HG02973 (cell line): ENCODE measurements around the gene SPP1.
A peak's percentile ranks its signal among the peaks of the same experiment; 100 is the strongest.
"Not testable (repeated sequence)": the region's sequence is repeated elsewhere in the genome, so short reads cannot be mapped to it uniquely, and the experiment has no call there.

Experiments used
- ATAC-seq: cut with Tn5 transposase; IDR thresholded peaks from one replicate; pipeline ENCODE4 v1.9.1; 2021; ENCODE audit warnings: moderate library complexity; ENCODE audit not compliant: unreplicated experiment

The SPP1 gene

GRCh38 chr4:87985097-87985886, 9.8 kb downstream of the SPP1 start:
- ATAC-seq = peak; percentile 63

DNA sequence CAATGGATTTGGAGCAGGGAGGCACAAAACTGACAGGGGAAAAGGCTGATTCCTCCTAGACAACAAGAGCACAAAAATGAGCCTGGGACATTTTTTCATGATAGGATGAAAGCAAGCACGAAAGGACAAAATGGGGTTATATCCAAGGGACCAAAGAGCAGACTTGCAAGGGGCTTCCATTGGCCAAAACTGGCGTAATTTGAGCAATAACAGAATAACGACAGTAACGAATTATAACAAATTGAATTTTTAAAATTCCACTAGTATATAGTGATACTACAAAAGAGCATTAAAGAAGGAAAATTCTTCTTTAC, 10.3 kb downstream of the SPP1 start:
- no peak for ATAC-seq

- ATAC-seq = no peak
Measured at GRCh38 chr4:87986508-87986907, 11.0 kb downstream of the SPP1 start.

DNA sequence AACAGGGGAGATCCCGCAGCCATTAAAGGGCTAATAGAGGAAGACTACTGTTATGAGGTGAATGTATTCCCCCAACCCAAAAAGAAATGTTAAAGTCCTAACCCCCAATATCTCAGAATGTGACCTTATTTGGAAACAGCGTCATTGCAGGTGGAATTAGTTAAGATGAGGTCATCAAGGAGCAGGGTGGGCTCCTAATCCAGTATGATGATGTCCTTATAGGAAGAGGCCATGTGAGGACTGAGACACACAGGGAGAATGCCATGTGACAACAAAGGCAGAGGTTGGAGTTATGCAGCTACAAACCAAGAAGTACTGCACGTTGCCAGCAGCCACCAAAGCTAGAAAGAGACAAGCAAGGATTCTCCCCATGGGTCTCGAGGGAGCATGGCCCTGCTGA, 14.3 kb downstream of the SPP1 start:
- ATAC-seq = no peak

- ATAC-seq = no peak
Measured at GRCh38 chr4:87995435-87995834, 19.9 kb downstream of the SPP1 start.

DNA sequence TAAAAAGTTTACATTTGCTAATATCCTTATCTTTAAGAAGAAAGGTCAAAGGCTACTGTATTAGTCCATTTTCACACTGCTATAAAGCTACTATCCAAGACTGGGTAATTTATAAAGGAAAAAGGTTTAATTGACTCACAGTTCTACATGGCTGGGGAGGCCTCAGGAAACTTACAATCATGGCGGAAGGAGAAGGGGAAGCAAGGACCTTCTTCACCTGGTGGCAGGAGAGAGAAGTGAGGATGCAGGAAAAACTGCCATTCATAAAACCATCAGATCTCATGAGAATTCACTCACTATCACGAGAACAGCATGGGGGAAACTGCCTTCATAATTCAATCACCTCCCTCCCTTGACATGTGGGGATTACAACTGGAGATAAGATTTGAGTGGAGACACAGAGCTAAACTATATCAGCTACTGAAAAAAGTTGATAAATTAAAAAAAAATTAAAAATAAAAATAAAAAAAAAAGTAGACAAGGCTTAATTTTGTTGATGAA, 23.7 kb downstream of the SPP1 start:
- not testable (repeated sequence) for ATAC-seq

DNA sequence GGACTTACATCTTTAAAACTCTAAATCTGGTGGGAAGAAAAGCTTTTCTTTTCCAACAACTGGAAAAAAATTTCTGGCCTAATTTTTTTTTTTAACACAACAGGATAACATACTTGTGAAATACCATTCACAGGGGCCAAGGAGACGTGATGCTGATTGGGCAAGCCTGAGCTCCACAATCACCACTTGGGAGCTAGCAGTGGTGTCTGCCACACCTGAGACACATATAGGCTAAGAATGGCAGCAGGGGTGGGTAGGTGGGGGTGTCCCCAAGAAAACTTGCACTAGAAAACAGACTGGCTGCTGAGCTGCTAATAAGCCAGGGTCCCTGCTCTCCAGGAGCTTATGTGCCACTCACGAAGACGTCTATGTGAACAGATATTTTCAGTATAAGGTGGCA, 26.4 kb downstream of the SPP1 start:
- ATAC-seq = no peak

- no peak for ATAC-seq
Measured at GRCh38 chr4:88002786-88003185, 27.3 kb downstream of the SPP1 start.

- no peak for ATAC-seq
Measured at GRCh38 chr4:88003261-88003660, 27.7 kb downstream of the SPP1 start.

- no peak for ATAC-seq
Measured at GRCh38 chr4:88005076-88005475, 29.6 kb downstream of the SPP1 start.

- no peak for ATAC-seq
Measured at GRCh38 chr4:88005946-88006345, 30.4 kb downstream of the SPP1 start.

- ATAC-seq = no peak
Measured at GRCh38 chr4:88006956-88007303, 31.4 kb downstream of the SPP1 start.

- peak; percentile 84 for ATAC-seq
Measured at GRCh38 chr4:88007304-88008121, 32.0 kb downstream of the SPP1 start, which contains the start of gene PKD2. Gene PKD2 (plus strand): TSS chr4:88007635. CDS start chr4:88007734, 99 bp downstream.

DNA sequence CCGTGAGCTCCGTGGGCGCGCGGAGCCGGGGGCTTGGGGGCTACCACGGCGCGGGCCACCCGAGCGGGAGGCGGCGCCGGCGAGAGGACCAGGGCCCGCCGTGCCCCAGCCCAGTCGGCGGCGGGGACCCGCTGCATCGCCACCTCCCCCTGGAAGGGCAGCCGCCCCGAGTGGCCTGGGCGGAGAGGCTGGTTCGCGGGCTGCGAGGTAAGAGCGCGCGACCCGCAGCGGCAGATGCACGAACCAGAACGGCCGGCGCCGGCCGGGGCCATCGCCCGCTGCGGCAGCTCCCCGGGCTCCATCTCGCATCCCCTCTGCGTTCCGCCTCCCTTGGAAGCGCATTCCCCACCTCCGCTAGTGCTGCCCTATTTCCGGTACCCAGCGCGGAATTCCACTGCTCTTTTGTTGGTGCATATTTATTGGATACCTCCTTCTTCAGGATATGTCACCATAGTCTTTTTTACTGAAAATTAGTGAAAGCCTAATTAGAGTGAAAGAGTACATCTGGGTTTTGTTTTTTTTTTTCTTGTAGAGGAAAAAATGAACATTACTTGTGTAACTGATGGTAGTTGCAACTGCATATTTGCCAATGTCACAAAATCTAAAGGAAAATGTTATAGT, 32.7 kb downstream of the SPP1 start:
- ATAC-seq = peak; percentile 31

DNA sequence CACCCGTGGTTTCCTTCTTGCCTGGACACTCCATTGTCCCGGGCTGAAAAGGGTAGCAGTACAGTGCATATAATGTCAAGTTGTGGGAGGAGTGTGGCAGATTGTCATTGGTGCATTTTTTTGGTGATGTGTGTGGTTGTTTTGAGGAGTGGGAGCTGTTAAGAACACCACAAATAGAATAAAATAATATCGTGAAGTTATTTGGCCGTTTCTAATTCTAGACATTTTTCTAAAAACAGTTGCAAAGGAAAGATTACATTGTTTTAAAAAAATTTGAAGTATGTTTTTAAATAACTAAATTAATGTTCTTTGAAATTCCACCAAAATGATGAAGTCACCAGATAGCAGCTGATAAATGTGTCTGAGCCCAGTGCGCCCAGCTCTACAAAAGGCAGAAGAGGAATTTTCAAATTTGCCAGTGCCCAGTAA, 33.2 kb downstream of the SPP1 start:
- ATAC-seq = no peak

GRCh38 chr4:88009871-88010270, 34.4 kb downstream of the SPP1 start:
- ATAC-seq = no peak

- ATAC-seq = no peak
Measured at GRCh38 chr4:88010966-88011365, 35.5 kb downstream of the SPP1 start.

DNA sequence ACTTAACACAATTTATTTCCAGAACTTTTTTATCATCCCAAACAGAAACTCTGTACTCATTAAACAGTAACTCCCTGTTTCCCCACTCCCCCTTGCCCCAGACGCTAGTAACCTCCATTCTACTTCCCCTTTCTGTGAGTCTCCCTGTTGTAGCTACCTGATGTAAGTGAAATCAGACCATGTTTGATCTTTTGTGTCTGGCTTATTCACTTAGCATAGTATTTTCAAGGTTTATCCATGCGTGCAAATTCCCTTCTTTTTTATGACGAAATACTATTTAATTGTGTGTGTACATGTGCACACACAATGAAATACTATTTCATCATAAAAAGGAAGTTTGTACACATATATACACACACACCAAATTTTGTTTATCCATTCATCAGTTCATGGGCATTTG, 37.1 kb downstream of the SPP1 start:
- peak; percentile 46 for ATAC-seq

GRCh38 chr4:88014386-88014905, 38.9 kb downstream of the SPP1 start:
- ATAC-seq = no peak

DNA sequence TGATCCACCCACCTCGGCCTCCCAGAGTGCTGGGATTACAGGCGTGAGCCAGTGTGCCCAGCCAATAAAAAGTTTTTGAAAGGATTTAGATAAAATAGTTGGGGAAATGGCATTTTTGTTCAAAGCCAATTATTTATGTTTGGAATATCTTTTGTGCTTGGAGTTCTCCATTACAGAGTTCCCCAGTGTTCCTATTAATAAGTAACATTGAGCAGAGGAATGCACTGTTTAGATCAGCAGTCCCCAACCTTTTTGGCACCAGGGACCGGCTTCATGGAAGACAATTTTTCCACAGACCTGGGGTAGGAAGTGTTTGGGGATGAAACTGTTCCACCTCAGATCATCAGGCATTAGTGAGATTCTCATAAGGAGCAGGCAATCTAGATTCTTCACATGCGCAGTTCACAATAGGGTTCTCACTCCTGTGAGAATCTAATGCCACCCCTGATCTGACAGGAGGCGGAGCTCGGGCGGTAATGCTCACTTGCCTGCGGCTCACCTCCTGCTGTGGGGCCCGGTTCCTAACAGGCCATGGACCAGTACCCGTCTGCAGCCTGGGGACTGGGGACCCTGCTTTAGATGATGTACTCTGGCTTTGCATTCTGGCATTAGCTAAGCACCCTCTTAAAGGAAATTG, 40.3 kb downstream of the SPP1 start:
- no peak for ATAC-seq
